ENCODE results near the gene VDR.

The VDR gene

DNA sequence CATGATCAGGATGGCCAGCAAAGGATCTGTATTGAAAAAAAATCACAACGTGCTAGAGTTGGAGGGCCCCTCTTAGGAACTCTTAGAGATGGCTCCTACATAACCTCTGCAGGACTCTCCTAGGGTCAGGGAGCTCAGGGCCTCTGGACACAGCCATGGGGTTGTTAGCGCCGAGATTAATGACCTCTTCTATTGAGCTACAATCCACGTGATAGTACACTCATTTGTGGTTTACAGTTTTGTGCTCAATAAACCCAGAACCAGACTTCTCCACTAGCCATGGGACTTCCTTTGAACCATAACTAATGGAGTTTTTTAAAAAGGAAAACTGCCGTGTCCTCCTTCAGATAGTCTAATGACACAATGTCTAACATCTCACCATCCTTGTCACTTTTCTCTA lies 55.5 kb downstream of the VDR start:
- intact Hi-C loops (cut with DNase I; ENCODE audit: low total_unique reads): no loop called here
- Histone ChIP-seq H3K27ac (no peak overlapping the region), H3K9me3 (no peaks in the 10 kb centered on the region), H3K27me3 (peaks cover 0 to 9% of the 10 kb centered on the region in 2 donors), H3K4me1 (peaks cover 0 to 11% (median 3%) of the 10 kb centered on the region in 4 donors), H3K4me3 (no peak overlapping the region), H3K36me3 (peaks cover 0 to 39% (median 0%) of the 10 kb centered on the region in 3 donors)
- TF ChIP-seq, protein P1, sequence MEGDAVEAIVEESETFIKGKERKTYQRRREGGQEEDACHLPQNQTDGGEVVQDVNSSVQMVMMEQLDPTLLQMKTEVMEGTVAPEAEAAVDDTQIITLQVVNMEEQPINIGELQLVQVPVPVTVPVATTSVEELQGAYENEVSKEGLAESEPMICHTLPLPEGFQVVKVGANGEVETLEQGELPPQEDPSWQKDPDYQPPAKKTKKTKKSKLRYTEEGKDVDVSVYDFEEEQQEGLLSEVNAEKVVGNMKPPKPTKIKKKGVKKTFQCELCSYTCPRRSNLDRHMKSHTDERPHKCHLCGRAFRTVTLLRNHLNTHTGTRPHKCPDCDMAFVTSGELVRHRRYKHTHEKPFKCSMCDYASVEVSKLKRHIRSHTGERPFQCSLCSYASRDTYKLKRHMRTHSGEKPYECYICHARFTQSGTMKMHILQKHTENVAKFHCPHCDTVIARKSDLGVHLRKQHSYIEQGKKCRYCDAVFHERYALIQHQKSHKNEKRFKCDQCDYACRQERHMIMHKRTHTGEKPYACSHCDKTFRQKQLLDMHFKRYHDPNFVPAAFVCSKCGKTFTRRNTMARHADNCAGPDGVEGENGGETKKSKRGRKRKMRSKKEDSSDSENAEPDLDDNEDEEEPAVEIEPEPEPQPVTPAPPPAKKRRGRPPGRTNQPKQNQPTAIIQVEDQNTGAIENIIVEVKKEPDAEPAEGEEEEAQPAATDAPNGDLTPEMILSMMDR (IDR thresholded peaks at IDR 0.05): no peak
- DNase-seq: peak in 1 of 2 donors; percentile 7

DNA sequence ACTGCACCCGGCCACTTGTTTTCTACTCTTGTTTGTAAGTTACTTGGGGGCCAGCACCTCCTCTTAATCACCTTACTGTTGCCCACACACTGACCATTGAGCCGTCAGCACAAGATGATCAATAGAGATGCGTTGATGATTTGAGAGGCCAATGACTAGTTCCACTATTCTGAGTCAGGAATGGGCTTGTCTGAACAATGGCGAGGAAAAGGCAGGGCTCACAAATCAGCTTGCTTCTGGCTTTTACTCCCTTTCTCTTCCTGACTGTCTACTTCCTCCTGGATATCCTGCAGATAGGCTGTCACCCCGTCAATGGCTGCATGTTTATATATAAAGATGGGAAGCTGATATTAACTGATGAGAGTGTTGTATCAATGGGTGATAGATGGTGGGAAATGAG lies 55.9 kb downstream of the VDR start:
- H3K9me3 ChIP-seq: no peaks in the 10 kb centered on the region
- H3K36me3 ChIP-seq: peaks cover 0 to 40% (median 0%) of the 10 kb centered on the region in 3 donors
- no peak overlapping the region for H3K4me3 ChIP-seq
- intact Hi-C loops (cut with DNase I; ENCODE audit: low total_unique reads): no loop called here
- TF ChIP-seq, protein P1 (IDR thresholded peaks at IDR 0.05): no peak
- H3K4me1 ChIP-seq: peaks cover 0 to 11% (median 3%) of the 10 kb centered on the region in 4 donors
- peaks cover 0 to 13% of the 10 kb centered on the region in 2 donors for H3K27me3 ChIP-seq
- H3K27ac ChIP-seq: no peak overlapping the region
- peak in 1 of 2 donors; percentile 53 for DNase-seq

DNA sequence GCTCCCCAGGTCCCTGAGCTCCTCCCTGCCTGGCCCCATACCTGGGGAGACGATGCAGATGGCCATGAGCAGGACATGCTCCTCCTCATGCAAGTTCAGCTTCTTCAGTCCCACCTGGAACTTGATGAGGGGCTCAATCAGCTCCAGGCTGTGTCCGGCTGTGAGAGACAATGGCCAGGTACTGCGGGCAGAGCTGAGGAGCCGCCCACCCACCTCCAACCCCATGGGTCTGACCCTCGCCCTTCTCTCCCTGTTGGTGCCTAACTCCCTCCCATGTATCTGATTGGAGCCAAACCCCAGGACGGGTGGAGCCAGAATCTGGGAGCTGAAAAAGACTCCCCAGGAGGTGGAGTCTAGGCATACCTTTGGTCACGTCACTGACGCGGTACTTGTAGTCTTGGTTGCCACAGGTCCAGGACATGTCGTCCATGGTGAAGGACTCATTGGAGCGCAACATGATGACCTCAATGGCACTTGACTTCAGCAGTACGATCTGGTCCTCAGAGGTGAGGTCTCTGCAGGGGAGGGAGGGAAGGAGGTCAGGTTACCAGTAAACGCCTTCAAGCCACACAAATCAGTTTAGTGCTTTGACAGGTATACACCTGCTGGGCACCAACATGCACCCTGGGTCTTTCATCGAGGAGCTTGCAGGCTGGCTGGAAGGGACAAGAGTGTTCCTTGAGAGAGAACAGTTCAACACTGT lies 58.3 kb downstream of the VDR start:
- Histone ChIP-seq H3K27me3 (peaks cover 0 to 14% of the 10 kb centered on the region in 2 donors), H3K27ac (no peak overlapping the region), H3K9me3 (no peaks in the 10 kb centered on the region), H3K36me3 (peaks cover 0 to 45% (median 0%) of the 10 kb centered on the region in 3 donors), H3K4me3 (no peak overlapping the region), H3K4me1 (no peaks in the 10 kb centered on the region)
- DNase-seq: no peak
- intact Hi-C loops (cut with DNase I; ENCODE audit: low total_unique reads): no loop called here
- TF ChIP-seq, protein P1 (IDR thresholded peaks at IDR 0.05): no peak

DNA sequence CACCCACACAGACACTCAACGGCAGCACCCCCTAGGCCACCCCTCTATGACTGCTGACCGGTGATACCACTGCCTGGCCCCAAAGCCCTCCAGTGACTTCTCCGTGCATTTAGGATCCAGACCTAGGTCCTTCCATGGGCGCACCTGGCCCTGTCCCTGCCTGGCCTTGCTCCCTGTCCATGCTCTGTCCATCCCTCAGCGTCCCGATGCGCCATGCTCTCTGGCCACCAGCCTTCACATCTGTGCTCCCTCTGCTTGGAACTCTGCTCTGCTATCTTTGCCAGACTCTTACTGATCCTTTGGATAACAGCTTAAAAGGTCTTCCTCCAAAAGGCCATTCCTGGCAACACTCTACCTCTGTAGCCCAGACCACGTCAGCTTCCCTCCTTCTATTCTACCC lies 59.7 kb downstream of the VDR start:
- Histone ChIP-seq H3K27ac (no peak overlapping the region), H3K27me3 (peaks cover 0 to 14% of the 10 kb centered on the region in 2 donors), H3K4me1 (no peaks in the 10 kb centered on the region), H3K9me3 (no peaks in the 10 kb centered on the region), H3K36me3 (peaks cover 0 to 37% (median 0%) of the 10 kb centered on the region in 3 donors), H3K4me3 (no peak overlapping the region)
- intact Hi-C loops (cut with DNase I; ENCODE audit: low total_unique reads): no loop called here
- DNase-seq: no peak
- TF ChIP-seq, protein P1 (IDR thresholded peaks at IDR 0.05): no peak

DNA sequence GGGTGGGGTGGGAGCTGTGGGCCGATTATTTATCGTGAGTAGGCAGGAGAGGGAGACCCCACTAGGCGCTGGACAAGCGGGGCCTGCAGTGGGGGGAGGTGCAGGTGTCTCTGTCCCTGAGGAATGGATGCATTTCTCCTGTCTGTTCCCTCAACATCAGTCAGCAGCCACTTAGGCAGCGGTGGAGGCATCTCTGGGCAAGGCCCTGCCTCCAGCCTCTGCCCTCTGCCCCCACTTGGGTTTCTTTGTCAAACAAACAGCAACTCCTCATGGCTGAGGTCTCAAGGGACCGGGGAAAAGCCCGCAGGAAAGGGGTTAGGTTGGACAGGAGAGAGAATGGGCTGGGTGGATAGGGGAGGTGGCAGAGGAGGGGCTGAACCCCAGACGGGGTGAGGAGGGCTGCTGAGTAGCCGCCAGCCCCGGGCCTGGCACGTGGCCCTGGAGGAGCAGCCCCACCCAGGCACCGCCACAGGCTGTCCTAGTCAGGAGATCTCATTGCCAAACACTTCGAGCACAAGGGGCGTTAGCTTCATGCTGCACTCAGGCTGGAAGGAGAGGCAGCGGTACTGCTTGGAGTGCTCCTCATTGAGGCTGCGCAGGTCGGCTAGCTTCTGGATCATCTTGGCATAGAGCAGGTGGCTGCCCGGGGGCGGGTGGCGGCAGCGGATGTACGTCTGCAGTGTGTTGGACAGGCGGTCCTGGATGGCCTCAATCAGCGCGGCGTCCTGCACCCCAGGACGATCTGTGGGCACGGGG lies 60.4 kb downstream of the VDR start:
- H3K27ac ChIP-seq: no peak overlapping the region
- peaks cover 0 to 14% of the 10 kb centered on the region in 2 donors for H3K27me3 ChIP-seq
- no peaks in the 10 kb centered on the region for H3K4me1 ChIP-seq
- peak; percentile 59 to 74 for DNase-seq
- TF ChIP-seq, protein P1 (IDR thresholded peaks at IDR 0.05): no peak
- no peak overlapping the region for H3K4me3 ChIP-seq
- H3K9me3 ChIP-seq: no peaks in the 10 kb centered on the region
- H3K36me3 ChIP-seq: peaks cover 0 to 37% (median 0%) of the 10 kb centered on the region in 3 donors
- intact Hi-C loops (cut with DNase I; ENCODE audit: low total_unique reads): no loop called here
